MM.1S (cell line): ENCODE measurements around the gene FOXO1.
"Not testable (repeated sequence)": the region's sequence is repeated elsewhere in the genome, so short reads cannot be mapped to it uniquely, and the experiment has no call there.

Experiments
- DNase-seq: peaks from one replicate; pipeline ENCODE4 v3.0.0-alpha.2; 2015
- H2AFZ ChIP-seq: fragments of 300-600 bp; sonication (generic); 2 replicates; pipeline ENCODE4 v1.6.0; 2016; ENCODE audit warnings: antibody characterized with exemption, low read length
- H3F3A ChIP-seq: fragments of 300-600 bp; sonication (generic); 2 replicates; pipeline ENCODE4 v1.6.1; 2016; ENCODE audit warnings: mild to moderate bottlenecking, antibody characterized with exemption, low read length, moderate library complexity, mixed read lengths; ENCODE audit not compliant: insufficient read depth
- H3K27ac ChIP-seq: fragments of 300-600 bp; sonication (generic); 2 replicates; pipeline ENCODE4 v1.5.1; 2016; ENCODE audit warnings: mild to moderate bottlenecking, low read length
- H3K27me3 ChIP-seq: fragments of 300-600 bp; sonication (generic); replicated peaks from 2 replicates; pipeline ENCODE4 v1.6.0; 2016; ENCODE audit warnings: low read length; ENCODE audit not compliant: insufficient read depth
- H3K36me3 ChIP-seq: fragments of 300-600 bp; sonication (generic); replicated peaks from 2 replicates; pipeline ENCODE4 v1.6.1; 2016; ENCODE audit warnings: mild to moderate bottlenecking, low read length, mixed read lengths; ENCODE audit not compliant: insufficient read depth
- H3K4me1 ChIP-seq: fragments of 300-600 bp; sonication (generic); 2 replicates; pipeline ENCODE4 v1.6.1; 2016; ENCODE audit warnings: low read length, mixed read lengths
- H3K4me2 ChIP-seq: fragments of 300-600 bp; sonication (generic); 2 replicates; pipeline ENCODE4 v1.6.0; 2016; ENCODE audit warnings: low read depth, low read length
- H3K4me3 ChIP-seq: fragments of 300-600 bp; sonication (generic); 2 replicates; pipeline ENCODE4 v1.5.1; 2016; ENCODE audit warnings: low read length, mixed read lengths
- H3K79me2 ChIP-seq: fragments of 300-600 bp; sonication (generic); 2 replicates; pipeline ENCODE4 v1.6.1; 2016; ENCODE audit warnings: mixed run types, low read length, mixed read lengths
- H3K9ac ChIP-seq: fragments of 300-600 bp; sonication (generic); 2 replicates; pipeline ENCODE4 v1.6.1; 2016; ENCODE audit warnings: low read length, mixed read lengths
- H3K9me2 ChIP-seq: fragments of 300-600 bp; sonication (generic); replicated peaks from 2 replicates; pipeline ENCODE4 v1.6.1; 2016; ENCODE audit warnings: mild to moderate bottlenecking, low read length, mixed read lengths; ENCODE audit not compliant: insufficient read depth
- H3K9me3 ChIP-seq: fragments of 300-600 bp; sonication (generic); replicated peaks from 2 replicates; pipeline ENCODE4 v1.6.1; 2016; ENCODE audit warnings: mild to moderate bottlenecking, low read length, mixed read lengths; ENCODE audit not compliant: insufficient read depth
- H4K20me1 ChIP-seq: fragments of 300-600 bp; sonication (generic); 2 replicates; pipeline ENCODE4 v1.6.1; 2016; ENCODE audit warnings: mild to moderate bottlenecking, low read length, moderate library complexity, mixed read lengths; ENCODE audit not compliant: insufficient read depth
- EZH2 ChIP-seq: fragments of 300-600 bp; sonication (generic); optimal IDR thresholded peaks from 2 replicates; pipeline ENCODE3; 2017; ENCODE audit warnings: low read depth, mild to moderate bottlenecking, antibody characterized with exemption, low read length, mixed read lengths
- EZH2phosphoT487 ChIP-seq: fragments of 300-600 bp; sonication (generic); IDR thresholded peaks from 2 replicates; pipeline ENCODE4 v1.6.1; 2018; ENCODE audit warnings: antibody characterized with exemption, low read length
- TF ChIP-seq, protein P1 (sequence below): fragments of 300-600 bp; sonication (generic); IDR thresholded peaks from 2 replicates; pipeline ENCODE4 v1.5.1; 2016; ENCODE audit warnings: antibody characterized with exemption, low read length, mixed read lengths

FOXO1 gene

GRCh38 chr13:40666933-40667621 is 636 bp upstream of the FOXO1 start:
- Histone ChIP-seq H3K4me1 (no peaks in the 10 kb centered on the region), H3K36me3 (no peaks in the 10 kb centered on the region), H3K9me3 (no peaks in the 10 kb centered on the region), H3K79me2 (peaks cover 21% of the 10 kb centered on the region), H3K27me3 (no peaks in the 10 kb centered on the region), H3K27ac (no peak overlapping the region), H3K9ac (peak overlapping the region; percentile 50; the same call in 1 of the 2 replicates), H3K4me3 (peak overlapping the region; percentile 66), H3K4me2 (peak overlapping the region; percentile 49; the same call in 1 of the 2 replicates), H3F3A (peaks cover 16% of the 10 kb centered on the region), H4K20me1 (no peaks in the 10 kb centered on the region), H3K9me2 (no peaks in the 10 kb centered on the region), H2AFZ (peak overlapping the region; percentile 48; the same call in 1 of the 2 replicates)
- DNase-seq, result peak; percentile 33
- TF ChIP-seq EZH2 (no peak), EZH2phosphoT487 (no peak)

- peak overlapping the region; percentile 60; the same call in 1 of the 2 replicates for H3K9ac ChIP-seq
- H3F3A ChIP-seq, result peaks cover 16% of the 10 kb centered on the region
- H3K27me3 ChIP-seq, result no peaks in the 10 kb centered on the region
- H3K4me2 ChIP-seq, result peak overlapping the region; percentile 54; the same call in 1 of the 2 replicates
- H3K27ac ChIP-seq, result peak overlapping the region; percentile 80; the same call in 1 of the 2 replicates
- H3K79me2 ChIP-seq, result peaks cover 37% of the 10 kb centered on the region
- 0 out of 2 replicates have a peak overlapping the region, but pooled peaks have one; percentile 38 for H2AFZ ChIP-seq
- no peaks in the 10 kb centered on the region for H4K20me1 ChIP-seq
- TF ChIP-seq, protein P1, sequence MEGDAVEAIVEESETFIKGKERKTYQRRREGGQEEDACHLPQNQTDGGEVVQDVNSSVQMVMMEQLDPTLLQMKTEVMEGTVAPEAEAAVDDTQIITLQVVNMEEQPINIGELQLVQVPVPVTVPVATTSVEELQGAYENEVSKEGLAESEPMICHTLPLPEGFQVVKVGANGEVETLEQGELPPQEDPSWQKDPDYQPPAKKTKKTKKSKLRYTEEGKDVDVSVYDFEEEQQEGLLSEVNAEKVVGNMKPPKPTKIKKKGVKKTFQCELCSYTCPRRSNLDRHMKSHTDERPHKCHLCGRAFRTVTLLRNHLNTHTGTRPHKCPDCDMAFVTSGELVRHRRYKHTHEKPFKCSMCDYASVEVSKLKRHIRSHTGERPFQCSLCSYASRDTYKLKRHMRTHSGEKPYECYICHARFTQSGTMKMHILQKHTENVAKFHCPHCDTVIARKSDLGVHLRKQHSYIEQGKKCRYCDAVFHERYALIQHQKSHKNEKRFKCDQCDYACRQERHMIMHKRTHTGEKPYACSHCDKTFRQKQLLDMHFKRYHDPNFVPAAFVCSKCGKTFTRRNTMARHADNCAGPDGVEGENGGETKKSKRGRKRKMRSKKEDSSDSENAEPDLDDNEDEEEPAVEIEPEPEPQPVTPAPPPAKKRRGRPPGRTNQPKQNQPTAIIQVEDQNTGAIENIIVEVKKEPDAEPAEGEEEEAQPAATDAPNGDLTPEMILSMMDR, result no peak
- no peak for TF ChIP-seq EZH2phosphoT487
- TF ChIP-seq EZH2, result no peak
- no peaks in the 10 kb centered on the region for H3K9me2 ChIP-seq
- H3K4me1 ChIP-seq, result no peaks in the 10 kb centered on the region
- peak; percentile 23 for DNase-seq
- peak overlapping the region; percentile 74 for H3K4me3 ChIP-seq
- H3K36me3 ChIP-seq, result no peaks in the 10 kb centered on the region
- H3K9me3 ChIP-seq, result no peaks in the 10 kb centered on the region
Measured at GRCh38 chr13:40665126-40666044, 1.1 kb downstream of the FOXO1 start.

GRCh38 chr13:40664350-40665125 is 1.9 kb downstream of the FOXO1 start:
- Histone ChIP-seq H3K9me3 (no peaks in the 10 kb centered on the region), H2AFZ (peak overlapping the region; percentile 58; the same call in 1 of the 2 replicates), H3K36me3 (no peaks in the 10 kb centered on the region), H3K79me2 (peaks cover 46% of the 10 kb centered on the region), H3K9ac (peak overlapping the region; percentile 69), H4K20me1 (no peaks in the 10 kb centered on the region), H3K4me1 (no peaks in the 10 kb centered on the region), H3K9me2 (no peaks in the 10 kb centered on the region), H3K27me3 (no peaks in the 10 kb centered on the region), H3K27ac (peak overlapping the region; percentile 80; the same call in 1 of the 2 replicates), H3K4me3 (peak overlapping the region; percentile 74), H3F3A (peaks cover 16% of the 10 kb centered on the region), H3K4me2 (peak overlapping the region; percentile 96; the same call in 1 of the 2 replicates)
- TF ChIP-seq, protein P1, result no peak
- TF ChIP-seq EZH2 (no peak), EZH2phosphoT487 (no peak)
- DNase-seq, result peak; percentile 59

- H2AFZ ChIP-seq, result peak overlapping the region; percentile 58; the same call in 1 of the 2 replicates
- not testable (repeated sequence) for H3K27me3 ChIP-seq, H3K36me3 ChIP-seq, H4K20me1 ChIP-seq, H3K4me1 ChIP-seq, H3K9me2 ChIP-seq, H3K9me3 ChIP-seq
- H3K4me3 ChIP-seq, result peak overlapping the region; percentile 74
- H3F3A ChIP-seq, result peaks cover 16% of the 10 kb centered on the region
- H3K9ac ChIP-seq, result peak overlapping the region; percentile 69; the same call in 1 of the 2 replicates
- peak overlapping the region; percentile 80; the same call in 1 of the 2 replicates for H3K27ac ChIP-seq
- peaks cover 47% of the 10 kb centered on the region for H3K79me2 ChIP-seq
- H3K4me2 ChIP-seq, result peak overlapping the region; percentile 96; the same call in 1 of the 2 replicates
- DNase-seq, result peak; percentile 63
Measured at GRCh38 chr13:40664100-40664349, 2.4 kb downstream of the FOXO1 start.
